Skeletal muscle tissue (tissue), 4 donors: Measurements from ENCODE around the gene NCAPG. TPM values are rescaled to one million over a fixed set of nuclear protein-coding genes. Genes with fewer than 3 reads are reported as not detected.
A peak's percentile ranks its signal among the peaks of the same experiment; 100 is the strongest.

Experiments
- H3K27ac ChIP-seq: one replicate; pipeline ENCODE4 v1.7.0; 2013; ENCODE audit warnings: mild to moderate bottlenecking, low read depth, low read length, inconsistent platforms
- H3K27me3 ChIP-seq, 3 donors: one replicate each; pipeline ENCODE4 v1.7.0; 2013; ENCODE audit warnings: low read length in 3 of 3; ENCODE audit not compliant: control insufficient read depth in 3 of 3, insufficient read depth in 3 of 3
- H3K36me3 ChIP-seq, 3 donors: one replicate each; pipeline ENCODE4 v1.7.0; 2013; ENCODE audit warnings: low read length in 3 of 3; ENCODE audit not compliant: control insufficient read depth in 3 of 3, insufficient read depth in 3 of 3
- H3K4me1 ChIP-seq, 3 donors: one replicate each; pipeline ENCODE4 v1.7.0; 2013; ENCODE audit warnings: low read length in 3 of 3, mild to moderate bottlenecking in 3 of 3; ENCODE audit not compliant: control insufficient read depth in 3 of 3, insufficient read depth in 3 of 3
- H3K4me3 ChIP-seq, 3 donors: one replicate each; pipeline ENCODE4 v1.7.0; 2013; ENCODE audit warnings: low read length in 3 of 3
- H3K9ac ChIP-seq, 3 donors: one replicate each; pipeline ENCODE4 v1.7.0; 2013; ENCODE audit warnings: low read length in 3 of 3, mild to moderate bottlenecking in 3 of 3, moderate library complexity in 2 of 3, low read depth in 1 of 3
- H3K9me3 ChIP-seq, 3 donors: one replicate each; pipeline ENCODE4 v1.7.0; 2013; ENCODE audit warnings: low read length in 3 of 3; ENCODE audit not compliant: control insufficient read depth in 3 of 3
- total RNA-seq: library from RNA; depleted of rRNA; stranded (reverse); fragments of >200 nt; gene quantifications from one replicate; pipeline ENCODE4 v1.2.3, GENCODE V29; 2014
- donor health status: Osteomylitis.

Gene NCAPG, protein sequence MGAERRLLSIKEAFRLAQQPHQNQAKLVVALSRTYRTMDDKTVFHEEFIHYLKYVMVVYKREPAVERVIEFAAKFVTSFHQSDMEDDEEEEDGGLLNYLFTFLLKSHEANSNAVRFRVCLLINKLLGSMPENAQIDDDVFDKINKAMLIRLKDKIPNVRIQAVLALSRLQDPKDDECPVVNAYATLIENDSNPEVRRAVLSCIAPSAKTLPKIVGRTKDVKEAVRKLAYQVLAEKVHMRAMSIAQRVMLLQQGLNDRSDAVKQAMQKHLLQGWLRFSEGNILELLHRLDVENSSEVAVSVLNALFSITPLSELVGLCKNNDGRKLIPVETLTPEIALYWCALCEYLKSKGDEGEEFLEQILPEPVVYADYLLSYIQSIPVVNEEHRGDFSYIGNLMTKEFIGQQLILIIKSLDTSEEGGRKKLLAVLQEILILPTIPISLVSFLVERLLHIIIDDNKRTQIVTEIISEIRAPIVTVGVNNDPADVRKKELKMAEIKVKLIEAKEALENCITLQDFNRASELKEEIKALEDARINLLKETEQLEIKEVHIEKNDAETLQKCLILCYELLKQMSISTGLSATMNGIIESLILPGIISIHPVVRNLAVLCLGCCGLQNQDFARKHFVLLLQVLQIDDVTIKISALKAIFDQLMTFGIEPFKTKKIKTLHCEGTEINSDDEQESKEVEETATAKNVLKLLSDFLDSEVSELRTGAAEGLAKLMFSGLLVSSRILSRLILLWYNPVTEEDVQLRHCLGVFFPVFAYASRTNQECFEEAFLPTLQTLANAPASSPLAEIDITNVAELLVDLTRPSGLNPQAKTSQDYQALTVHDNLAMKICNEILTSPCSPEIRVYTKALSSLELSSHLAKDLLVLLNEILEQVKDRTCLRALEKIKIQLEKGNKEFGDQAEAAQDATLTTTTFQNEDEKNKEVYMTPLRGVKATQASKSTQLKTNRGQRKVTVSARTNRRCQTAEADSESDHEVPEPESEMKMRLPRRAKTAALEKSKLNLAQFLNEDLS
- total RNA-seq, result 8.4 TPM

- Histone ChIP-seq H3K36me3 (no peaks in the 10 kb centered on the region), H3K4me3 (peak within 1 kb of the TSS; percentile 84 to 99 (median 98)), H3K9me3 (no peaks in the 10 kb centered on the region), H3K9ac (peak within 1 kb of the TSS; percentile 94 to 99 (median 99)), H3K4me1 (peaks cover 20 to 35% (median 26%) of the 10 kb centered on the region in 3 donors), H3K27ac (peak within 1 kb of the TSS; percentile 97), H3K27me3 (no peaks in the 10 kb centered on the region)
Measured at GRCh38 chr4:17810260-17811077, at the start of gene NCAPG, which contains the start of gene DCAF16. Gene NCAPG, plus strand, starts transcription at chr4:17810979. Its CDS starts 99 bp downstream, at chr4:17811078. Gene DCAF16, minus strand, starts transcription at chr4:17810757. Its CDS starts 6,616 bp downstream, at chr4:17804141.

GRCh38 chr4:17761062-17761461 lies 49.7 kb upstream of the NCAPG start:
- no peaks in the 10 kb centered on the region for H3K9me3 ChIP-seq
- H3K27ac ChIP-seq, result no peak overlapping the region
- no peak overlapping the region for H3K9ac ChIP-seq
- peaks cover 0 to 33% (median 14%) of the 10 kb centered on the region in 3 donors for H3K4me1 ChIP-seq
- H3K4me3 ChIP-seq, result no peak overlapping the region
- H3K27me3 ChIP-seq, result no peaks in the 10 kb centered on the region
- H3K36me3 ChIP-seq, result no peaks in the 10 kb centered on the region

DNA sequence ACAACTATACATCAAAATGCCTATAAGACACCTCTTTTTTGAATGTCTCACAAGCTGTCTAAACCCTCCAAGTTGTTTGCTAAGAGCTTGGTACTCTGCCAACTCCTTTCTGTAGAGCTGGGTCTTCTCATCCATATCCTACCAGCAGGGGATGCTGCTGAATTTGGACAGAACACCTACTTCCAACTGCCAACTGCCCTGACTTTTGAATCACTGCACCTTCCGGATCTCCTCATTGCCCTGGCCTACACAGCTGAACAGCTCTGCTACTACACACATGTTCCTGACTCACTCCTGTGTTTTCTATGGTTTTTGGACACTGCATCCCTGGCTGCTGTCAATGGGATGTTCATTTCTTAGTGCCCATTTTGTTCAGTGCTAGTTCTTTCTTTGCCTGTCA lies 48.1 kb upstream of the NCAPG start:
- H3K27ac ChIP-seq, result peak overlapping the region; percentile 32
- H3K9me3 ChIP-seq, result no peaks in the 10 kb centered on the region
- no peak overlapping the region for H3K9ac ChIP-seq
- no peaks in the 10 kb centered on the region for H3K27me3 ChIP-seq
- H3K4me3 ChIP-seq, result peak overlapping the region in 1 of 3 donors; percentile 4
- H3K36me3 ChIP-seq, result no peaks in the 10 kb centered on the region
- peaks cover 0 to 33% (median 14%) of the 10 kb centered on the region in 3 donors for H3K4me1 ChIP-seq

DNA sequence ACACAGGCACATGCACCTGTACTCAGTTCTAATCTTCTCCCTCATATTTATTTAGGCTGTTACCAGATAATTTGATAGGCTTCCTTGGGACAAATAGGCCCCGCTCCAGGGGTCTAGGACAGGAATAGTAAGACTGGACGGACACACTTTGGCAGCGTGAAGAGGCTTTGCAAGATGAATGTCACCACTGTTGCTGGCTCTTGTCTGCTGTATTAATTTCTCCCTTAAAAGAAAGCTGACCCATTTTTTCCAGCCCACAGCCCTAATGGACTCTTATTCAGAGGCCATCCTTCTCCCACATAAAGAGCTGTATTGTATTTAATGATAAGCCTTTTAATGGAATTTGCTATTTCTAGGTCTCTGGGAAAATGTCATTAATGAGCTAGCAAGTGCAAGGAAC lies 47.4 kb upstream of the NCAPG start:
- Histone ChIP-seq H3K27me3 (no peaks in the 10 kb centered on the region), H3K9ac (no peak overlapping the region), H3K4me1 (peaks cover 0 to 30% (median 14%) of the 10 kb centered on the region in 3 donors), H3K4me3 (no peak overlapping the region), H3K36me3 (no peaks in the 10 kb centered on the region), H3K9me3 (no peaks in the 10 kb centered on the region), H3K27ac (peak overlapping the region; percentile 32)

- no peaks in the 10 kb centered on the region for H3K27me3 ChIP-seq
- H3K27ac ChIP-seq, result no peak overlapping the region
- H3K9me3 ChIP-seq, result no peaks in the 10 kb centered on the region
- peaks cover 0 to 26% (median 14%) of the 10 kb centered on the region in 3 donors for H3K4me1 ChIP-seq
- no peak overlapping the region for H3K4me3 ChIP-seq
- no peaks in the 10 kb centered on the region for H3K36me3 ChIP-seq
- H3K9ac ChIP-seq, result no peak overlapping the region
Measured at GRCh38 chr4:17763931-17764330, 46.8 kb upstream of the NCAPG start.

DNA sequence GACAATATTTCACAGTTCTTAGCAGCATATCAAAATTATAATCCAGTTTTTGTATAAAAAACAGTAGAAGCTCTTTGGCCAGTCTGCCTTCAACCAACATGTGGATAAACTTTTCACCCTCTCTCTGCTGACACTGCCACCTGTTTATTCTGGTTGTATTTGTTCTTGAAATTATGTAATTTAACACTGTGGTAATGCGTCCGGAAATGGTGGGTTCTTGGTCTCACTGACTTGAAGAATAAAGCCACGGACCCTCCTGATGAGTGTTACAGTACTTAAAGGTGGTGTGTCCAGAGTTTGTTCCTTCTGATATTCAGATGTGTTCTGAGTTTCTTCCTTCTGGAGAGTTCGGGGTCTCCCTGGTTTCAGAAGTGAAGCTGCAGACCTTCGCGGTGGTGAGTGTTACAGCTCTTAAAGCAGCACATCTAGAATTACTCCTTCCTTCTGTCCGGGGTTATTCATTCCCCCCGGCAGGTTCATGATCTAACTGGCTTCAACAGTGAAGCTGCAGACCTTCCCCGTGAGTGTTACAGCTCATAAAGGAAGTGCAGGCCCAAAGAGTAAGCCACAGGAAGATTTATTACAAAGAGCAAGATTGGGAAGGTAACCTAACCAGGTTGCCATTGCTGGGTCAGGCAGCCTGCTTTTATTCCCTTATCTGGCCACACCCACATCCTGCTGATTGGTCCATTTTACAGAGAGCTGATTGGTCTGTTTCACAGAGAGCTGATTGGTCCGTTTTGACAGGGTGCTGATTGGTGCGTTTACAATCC lies 45.1 kb upstream of the NCAPG start:
- H3K9me3 ChIP-seq, result no peaks in the 10 kb centered on the region
- no peak overlapping the region for H3K27ac ChIP-seq
- no peak overlapping the region for H3K4me3 ChIP-seq
- H3K27me3 ChIP-seq, result no peaks in the 10 kb centered on the region
- peaks cover 0 to 35% (median 17%) of the 10 kb centered on the region in 3 donors for H3K4me1 ChIP-seq
- H3K9ac ChIP-seq, result no peak overlapping the region
- H3K36me3 ChIP-seq, result no peaks in the 10 kb centered on the region

DNA sequence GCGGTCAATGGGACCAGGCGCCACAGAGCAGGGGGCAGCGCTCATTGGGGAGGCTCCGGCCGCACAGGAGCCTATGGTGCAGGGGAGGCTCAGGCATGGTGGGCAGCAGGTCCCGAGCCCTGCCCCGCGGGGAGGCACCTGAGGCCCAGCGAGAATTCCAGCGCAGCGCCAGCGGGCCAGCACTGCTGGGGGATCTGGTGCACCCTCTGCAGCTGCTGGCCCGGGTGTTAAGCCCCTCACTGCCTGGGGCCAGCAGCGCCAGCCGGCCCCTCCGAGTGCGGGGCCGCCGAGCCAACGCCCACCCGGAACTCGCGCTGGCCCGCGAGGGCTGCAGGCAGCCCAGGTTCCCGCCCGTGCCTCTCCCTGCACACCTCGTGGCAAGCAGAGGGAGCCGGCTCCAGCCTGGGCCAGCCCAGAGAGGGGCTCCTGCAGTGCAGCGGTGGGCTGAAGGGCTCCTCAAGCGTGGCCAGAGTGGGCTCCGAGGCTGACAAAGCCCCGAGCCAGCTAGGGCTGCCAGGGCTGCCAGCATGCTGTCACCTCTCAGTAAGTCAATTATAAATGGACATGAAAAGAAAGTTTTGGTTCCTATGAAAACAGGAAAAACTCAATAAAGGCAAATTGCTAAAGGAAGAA lies 43.8 kb upstream of the NCAPG start:
- H3K27me3 ChIP-seq, result no peaks in the 10 kb centered on the region
- no peak overlapping the region for H3K4me3 ChIP-seq
- H3K4me1 ChIP-seq, result peaks cover 5 to 40% (median 13%) of the 10 kb centered on the region in 3 donors
- H3K9me3 ChIP-seq, result no peaks in the 10 kb centered on the region
- H3K27ac ChIP-seq, result no peak overlapping the region
- H3K9ac ChIP-seq, result no peak overlapping the region
- no peaks in the 10 kb centered on the region for H3K36me3 ChIP-seq

DNA sequence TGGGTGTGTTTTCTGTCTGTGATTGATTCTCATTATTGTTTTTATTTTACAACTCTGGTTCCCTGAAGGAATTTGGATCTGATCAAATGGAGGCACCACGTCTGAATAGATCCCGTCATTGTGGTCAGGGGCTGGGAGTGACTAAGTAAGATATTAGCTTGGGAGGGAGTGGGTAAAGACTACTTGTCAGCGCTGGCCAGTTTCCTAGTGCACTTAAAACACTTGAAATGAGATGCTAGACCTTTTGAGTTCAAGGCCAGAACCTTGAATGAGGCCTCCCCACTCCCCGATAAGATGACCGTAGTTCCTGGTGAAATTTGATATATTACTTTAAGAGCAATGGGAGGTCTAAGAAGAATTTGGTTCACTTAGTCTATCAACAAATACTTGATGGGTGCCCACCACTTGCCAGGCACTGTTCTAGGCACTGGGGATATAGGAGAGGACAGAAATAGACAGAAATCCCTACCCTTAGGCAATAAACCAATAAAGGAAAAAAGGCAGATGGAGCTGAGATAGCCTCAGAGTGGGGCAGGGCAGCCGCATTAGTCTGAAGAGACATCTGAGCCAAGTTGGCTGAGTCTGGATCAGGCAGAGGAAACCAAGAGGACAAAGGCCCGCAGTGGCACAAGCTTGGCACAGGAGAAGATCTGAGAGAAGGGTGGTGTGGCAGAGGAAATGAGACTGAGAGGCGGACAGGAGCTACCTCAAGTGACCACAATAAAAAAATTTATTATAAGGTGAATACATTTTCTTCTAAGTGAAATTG lies 41.2 kb upstream of the NCAPG start:
- peaks cover 4 to 18% (median 5%) of the 10 kb centered on the region in 3 donors for H3K4me1 ChIP-seq
- no peaks in the 10 kb centered on the region for H3K9me3 ChIP-seq
- H3K27ac ChIP-seq, result peak overlapping the region; percentile 68
- no peak overlapping the region for H3K9ac ChIP-seq
- H3K36me3 ChIP-seq, result no peaks in the 10 kb centered on the region
- no peaks in the 10 kb centered on the region for H3K27me3 ChIP-seq
- no peak overlapping the region for H3K4me3 ChIP-seq
